Measurements from ENCODE around the gene TCF12.

Gene TCF12

DNA sequence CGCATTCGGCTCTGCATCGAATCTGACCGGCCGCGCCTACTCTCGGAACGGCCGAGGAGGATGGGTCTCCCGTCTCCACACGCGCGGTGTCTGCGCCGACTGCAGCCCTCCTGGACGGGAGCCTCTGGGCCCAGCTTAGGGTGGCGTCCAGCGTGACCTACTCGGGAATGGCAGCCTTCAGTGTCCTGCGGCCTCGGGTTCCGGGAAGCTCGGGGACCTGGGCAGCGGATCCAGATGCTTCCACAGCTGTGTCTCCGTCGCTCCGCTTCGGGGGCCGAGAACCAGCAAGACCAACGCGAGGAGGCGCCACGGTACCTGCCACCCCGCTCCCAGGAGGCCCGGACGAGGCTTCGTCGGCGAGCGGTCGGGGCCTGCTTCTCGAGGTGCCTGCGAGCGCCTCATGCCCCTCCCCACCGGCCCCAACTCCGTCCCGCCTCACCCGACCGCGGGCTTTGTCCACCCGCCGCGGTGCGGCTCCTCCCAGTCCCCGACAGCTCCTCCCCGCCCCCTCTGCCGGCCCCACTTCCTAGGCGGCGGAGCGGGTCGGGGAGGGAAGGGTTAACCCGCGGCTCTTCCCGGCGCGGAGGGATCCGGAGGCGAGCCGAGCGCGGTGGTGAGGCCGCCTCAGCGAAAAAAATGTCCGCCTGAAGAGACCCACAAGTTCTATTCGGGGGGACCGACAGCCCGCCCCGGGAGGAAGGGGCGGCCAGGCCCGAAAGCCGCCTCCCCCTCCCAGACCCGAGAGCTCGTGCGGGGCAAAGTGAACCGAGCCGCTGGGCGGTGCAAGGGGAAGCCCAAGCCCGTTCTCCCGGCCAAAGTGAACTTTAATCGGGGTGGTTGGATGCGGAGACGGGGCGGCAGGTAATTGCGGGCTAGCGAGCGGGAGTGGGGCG lies at the start of gene TCF12:
TCF12 (plus strand) TSS at position 599 of the 893 bp plus-strand sequence. CDS start 1,270 bp downstream, outside the sequence.
- DNase-seq: peak; percentile 92

DNA sequence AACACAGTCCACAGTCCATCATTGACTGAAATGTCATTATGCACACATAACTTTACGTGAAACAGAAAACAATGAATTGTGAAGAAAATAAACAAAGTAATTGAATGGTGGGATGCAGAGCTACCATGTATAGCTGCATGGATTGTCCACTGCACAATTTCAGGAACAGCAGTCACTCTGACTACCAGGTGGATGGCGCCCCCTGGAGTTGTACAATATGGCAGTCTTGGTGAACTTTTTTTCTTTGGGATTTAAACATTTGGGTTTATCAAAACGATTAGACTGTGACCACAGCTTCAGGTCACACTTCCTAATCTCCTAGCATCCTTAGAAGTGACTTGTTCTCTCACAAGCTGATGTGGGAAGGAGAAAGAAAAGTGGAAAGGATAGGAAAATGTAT lies 48.9 kb upstream of the TCF12 start:
- DNase-seq: peak; percentile 38

DNA sequence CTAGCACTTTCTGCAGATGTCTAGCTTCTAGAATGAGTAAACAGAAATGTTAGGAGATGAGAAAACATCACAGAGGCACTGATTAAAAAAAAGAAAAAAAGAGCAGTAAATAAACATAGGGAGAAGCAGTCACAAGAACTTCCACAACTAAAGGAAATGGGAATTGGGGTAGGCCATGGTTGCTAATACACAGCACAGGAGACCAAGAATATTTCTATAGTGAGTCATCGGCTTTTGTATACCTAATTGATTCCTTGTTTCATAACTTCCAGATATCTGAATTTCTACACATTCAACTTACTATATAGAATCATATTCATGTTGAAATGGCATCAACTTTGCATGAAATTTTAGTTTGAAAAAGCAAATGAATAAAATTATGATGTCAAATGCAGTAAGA lies 47.3 kb upstream of the TCF12 start:
- DNase-seq: no peak

DNA sequence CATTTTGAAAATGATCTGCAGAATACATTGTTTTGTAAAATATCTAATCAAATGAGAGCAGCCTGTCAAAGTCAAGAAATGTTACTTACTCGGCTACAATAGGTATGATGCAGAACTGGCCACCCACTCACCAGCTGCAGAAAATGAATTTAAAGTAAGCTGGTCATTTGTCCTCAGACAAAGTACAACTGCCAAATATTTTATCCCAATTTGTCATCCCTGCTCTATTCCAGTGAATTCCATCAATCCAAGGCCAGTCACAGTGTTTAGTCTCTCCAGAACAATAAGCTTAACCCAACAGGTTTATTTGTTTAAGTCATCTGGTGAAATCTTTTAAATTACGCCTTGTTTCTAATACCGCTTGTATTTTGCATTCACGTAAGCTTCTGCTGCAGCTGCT lies 46.6 kb upstream of the TCF12 start:
- no peak for DNase-seq

DNA sequence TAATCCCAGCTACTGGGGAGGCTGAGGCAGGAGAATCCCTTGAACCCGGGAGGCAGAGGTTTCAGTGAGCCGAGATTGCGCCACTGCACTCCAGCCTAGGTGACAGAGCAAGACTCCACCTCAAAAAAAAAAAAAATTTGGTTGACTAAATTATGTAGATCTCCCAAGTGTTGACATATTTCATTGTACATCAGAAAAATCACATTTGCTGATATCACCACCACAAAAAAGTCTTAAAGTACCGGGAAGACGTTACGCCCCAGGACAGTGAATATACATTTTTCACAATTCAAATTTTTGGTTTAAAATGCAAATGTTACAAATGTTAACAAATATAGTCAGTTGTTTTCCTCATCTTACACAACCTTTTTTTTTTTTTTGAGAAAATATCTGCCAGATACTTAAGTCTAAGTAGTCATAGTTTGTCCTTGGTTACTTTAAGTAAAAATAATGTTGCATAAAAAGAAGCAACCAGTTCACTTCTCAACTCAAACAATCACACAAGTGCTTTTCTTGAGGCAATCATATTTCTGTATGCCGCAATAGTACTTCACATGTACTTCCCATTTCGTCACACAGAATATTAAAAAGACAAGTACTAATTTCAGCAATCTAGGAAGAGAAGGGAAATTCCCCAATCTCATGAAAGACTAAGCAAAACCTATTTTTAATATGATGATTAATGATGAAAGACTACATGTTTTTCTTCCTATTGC lies 41.0 kb upstream of the TCF12 start:
- DNase-seq: peak; percentile 98

DNA sequence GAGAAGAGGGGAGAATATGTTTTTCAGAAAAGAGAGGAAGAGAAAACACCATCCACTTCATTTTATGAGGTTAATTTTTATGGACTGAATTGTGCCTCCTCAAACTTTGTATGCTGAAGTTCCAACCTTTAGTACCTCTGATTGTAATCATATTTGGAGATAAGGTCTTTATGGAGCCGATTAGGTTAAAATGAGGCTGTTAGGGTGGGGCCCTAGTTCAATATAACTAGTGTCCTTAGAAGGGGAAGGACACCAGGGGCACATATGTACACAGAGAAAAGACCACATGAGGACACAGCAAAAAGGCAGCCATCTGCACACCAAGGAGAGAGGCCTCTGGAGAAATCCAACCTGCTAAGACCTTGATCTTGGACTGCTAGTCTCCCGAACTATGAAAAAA lies 38.9 kb upstream of the TCF12 start:
- no peak for DNase-seq

DNA sequence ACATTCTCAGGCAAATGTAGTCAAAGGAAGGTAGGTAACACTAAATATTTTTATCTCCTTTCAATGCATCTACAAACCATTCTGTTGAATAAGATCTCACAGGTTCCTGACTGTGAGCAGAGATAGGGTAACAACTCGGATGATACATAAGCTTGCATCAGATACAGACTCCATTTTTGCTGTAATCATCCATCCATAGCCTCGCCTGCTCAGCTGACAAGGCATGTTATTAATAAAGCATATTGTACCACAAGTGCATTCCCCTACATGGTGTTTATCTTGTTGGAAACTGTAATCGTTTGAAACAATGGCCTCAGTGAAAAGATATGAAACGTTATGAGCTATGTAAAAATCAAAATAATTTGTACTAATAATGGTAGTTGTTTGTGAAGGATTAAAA lies 35.4 kb upstream of the TCF12 start:
- no peak for DNase-seq

DNA sequence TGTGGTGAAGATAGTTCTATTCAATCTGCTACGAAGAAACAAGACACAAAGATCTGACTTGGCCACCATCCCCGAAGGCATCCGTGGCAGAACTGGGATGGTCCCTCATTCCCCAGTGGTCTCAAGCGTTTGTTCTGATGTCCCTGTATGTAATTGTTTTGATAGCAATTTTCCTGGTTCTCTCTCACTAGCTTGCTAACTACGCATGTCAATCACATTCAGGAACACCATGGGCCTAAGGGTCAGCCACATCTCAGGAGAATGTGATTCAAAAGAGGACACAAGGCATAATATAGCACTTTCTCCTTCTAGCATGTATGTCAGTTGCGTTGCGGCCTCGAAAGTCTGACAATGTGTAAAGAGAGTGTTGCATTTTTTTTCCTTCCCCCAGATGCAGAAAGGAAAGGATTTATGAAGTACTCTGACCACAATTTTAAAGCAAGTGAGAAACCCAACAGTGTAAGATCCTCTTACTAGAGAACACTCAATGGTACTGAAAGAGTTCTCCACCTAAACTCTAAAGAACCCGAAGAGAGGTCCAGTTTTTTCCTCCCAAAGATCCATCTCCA lies 32.0 kb upstream of the TCF12 start:
- no peak for DNase-seq

DNA sequence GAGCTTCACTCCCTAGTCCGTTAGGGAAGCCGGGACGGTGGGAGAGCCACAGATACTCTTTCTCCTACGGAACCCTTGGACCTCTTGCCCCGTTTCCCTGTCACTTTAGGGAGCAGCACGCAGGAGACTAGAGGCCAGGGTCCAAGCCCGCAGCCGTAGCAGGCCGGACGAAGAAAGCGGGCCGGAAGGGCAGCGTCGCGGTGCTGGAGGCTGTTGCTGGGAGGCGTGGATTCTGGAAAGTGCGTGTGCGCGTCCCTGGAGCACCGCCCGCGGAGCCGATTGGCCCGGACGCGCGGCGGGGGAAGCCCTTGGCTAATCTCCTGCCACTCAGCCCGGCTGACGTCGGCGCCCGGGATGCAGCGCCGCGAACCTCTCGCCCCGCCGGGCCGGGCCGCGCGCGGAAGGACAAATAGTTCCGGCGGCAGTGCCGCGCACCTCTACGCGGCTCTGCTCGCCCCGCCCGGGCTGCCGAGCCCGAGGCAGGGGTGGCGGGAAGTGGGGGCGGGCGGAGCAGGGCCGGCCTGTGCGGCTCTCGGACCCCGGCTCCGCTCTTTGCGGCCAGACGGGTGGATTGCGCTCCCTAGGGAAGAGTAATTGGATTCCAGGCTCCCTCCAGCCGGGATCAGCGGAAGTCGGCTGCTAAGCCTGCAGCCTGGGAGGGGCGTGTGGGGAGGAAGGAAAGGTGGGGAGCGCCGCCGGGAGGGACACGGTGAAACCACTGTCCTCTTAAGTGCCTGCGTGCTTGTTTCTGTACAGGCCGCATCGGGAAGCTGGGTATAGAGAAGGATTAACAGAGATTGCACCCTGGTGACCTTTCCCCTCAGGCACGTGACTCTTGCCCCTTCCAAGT lies 31.3 kb upstream of the TCF12 start:
- DNase-seq: peak; percentile 94

DNA sequence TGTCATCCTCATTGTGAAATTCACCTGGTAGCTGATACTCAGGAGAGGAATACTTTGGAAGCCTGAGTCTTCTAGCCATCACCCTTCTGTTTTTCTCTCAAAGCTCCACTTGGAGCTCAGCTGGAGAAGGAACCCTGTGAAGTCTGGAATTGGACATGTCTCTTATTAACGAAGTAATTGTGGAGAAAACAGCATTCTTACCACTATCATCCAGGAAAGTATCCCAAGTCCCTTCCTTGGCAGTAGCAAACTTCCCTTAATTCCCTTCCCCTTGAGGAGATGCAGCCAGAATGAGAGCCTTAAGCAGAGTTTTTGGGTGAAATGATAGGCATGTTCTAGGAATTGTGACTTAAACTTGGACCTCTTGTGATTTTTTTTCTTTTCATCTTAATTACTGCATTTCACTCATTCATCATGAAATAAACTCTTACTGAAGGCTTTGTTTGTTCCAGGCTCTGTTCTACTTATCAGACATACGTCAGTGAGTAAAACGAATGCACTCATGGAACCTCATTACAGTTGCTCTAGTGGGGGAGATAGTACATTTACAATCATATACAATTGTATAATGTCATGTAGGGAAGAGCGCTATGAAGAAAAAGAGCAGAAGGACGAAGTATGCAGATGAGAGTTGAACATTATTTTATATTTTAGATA lies 30.5 kb upstream of the TCF12 start:
- DNase-seq: no peak

DNA sequence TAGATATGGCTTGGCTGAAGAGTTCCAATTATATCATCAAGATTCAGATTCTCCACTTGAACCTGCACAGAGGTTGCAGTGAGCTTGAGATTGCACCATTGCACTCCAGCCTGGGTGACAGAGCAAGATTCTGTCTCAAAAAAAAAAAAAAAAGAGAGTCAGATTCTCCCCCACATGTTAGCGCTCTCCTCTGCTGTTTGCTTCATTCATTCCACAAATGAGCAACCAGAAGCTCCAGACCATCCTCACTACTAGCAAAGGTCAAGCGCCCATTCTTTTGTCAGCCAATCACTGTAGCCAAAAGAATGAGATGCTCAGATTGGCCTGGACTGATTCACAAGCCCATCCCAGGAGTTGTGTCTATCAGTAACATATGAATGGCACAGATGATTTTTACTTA lies 28.4 kb upstream of the TCF12 start:
- DNase-seq: no peak

DNA sequence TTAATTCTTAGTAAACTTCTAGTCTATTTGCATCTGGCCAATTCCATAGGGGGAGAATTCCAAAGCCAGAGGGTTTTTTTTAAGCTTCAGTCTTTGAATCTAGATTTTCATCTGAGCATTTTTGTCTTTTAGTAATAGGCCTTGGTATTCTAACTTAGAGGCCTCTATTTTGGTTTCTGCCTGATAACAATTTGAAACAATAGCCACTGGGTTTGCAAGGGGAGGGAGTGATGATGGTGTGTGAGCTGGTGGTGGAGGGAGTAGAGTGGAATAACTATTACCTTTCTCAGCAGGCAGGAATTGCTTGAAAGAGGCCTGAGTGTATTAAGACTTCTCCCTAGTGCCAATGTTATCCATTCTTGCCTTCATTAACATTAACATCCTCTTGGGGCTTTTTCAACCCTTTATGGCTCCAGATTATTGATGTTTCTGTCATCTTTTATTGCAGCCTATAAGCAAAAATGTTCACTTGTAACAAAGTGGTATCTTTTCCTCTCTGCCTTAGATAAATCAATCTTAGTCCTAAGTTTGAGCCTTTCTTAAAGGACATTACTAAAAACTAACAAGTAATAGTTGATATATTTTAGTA lies 26.5 kb upstream of the TCF12 start:
- no peak for DNase-seq

DNA sequence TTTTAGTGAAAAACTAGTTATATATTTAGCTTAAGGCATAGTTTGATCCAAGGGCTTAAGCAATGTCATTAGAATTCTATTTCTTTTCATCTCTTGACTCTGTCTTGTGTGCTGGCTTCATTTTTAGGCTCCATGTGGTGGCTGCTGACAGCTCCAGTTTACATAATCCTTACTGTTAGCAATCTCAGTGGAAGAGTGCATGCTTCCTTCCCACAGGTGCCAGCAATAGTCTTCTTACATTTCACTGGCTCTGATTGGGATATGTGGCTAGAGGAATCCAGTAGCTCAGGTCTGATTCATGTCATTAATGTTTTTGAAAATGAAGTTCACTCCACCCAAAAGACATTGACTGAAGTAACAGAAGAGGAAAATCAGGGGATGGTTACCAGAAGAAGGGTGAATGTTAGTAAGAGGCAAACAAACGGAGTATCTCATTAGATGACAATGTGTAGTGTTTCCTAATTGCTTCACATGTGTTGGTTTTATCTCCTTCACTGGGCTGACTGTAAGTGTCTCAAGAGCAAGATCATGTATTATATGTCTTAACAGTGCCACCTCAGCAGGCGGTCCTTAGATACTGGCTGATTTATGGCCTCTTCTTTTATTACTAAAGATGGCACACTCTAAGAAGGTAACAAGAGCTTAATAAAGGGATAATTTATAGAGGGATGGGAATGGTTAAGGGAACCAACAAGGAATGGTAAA lies 25.6 kb upstream of the TCF12 start:
- DNase-seq: no peak

DNA sequence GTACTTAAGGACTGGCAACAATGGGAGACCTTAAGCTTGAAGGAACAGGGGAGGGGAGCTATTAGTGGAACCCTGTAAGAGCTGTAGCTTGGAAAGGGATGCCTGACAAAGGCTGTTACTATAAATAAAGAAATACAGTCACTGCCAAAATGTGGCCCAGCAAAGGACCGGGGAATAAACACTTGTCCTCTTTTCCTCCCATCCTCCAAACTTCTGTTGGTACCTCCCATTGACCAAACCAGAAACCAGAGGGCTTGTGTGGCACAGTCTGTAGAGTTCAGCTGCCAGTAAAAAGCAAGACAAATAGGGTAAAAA lies 25.1 kb upstream of the TCF12 start:
- DNase-seq: no peak

DNA sequence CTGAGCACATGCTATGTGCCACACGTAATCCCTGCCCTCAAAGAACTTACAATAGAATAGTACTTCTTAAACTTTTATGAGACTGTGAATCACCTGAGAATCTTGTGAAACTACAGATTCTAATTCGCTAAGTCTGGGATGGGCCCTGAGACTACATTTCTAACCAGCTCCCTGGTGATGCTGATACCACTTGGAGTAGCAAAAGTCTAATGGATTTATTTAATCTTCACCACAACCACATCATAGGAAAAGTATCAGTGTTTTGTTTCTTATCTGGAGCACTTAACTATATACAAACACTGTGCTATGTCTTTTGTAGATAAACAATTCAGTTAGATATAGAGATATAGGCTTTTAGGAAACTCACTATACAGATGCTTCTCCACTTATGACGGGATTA lies 23.8 kb upstream of the TCF12 start:
- DNase-seq: no peak

DNA sequence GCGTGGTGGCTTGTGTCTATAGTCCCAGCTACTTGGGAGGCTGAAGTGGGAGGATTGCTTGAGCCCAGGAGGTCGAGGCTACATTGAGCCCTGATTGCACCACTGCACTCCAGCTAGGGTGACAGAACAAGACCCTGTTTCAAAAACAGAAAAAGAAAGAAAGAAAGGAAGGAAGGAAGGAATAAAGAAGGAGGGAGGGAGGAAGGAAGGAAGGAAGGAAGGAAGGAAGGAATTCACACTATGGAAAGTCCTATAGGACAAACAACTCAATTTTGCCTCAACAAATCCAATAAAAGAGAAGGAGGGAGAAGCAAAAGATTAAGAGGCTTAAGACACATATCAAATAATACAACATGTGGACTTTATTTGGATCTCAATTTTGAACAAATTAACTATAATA lies 16.5 kb upstream of the TCF12 start:
- DNase-seq: no peak

DNA sequence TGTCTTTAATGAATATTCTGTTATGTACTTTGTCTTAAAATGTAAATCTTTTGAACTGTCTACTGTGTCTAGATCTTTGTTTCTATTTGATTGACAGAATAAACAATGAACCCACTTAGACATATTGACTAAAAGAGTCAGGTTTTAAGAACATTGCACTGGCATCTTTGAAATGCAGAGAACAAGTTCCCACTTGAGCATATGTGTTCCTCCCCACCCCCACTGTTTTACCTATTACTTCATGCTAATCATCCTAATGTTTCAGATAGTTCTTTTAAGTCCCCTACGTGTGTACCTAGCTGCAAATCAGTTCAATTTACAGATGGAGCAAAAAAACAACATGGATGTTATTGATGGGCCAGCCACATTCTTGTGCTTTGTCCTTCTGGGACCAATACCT lies 11.7 kb upstream of the TCF12 start:
- DNase-seq: no peak

DNA sequence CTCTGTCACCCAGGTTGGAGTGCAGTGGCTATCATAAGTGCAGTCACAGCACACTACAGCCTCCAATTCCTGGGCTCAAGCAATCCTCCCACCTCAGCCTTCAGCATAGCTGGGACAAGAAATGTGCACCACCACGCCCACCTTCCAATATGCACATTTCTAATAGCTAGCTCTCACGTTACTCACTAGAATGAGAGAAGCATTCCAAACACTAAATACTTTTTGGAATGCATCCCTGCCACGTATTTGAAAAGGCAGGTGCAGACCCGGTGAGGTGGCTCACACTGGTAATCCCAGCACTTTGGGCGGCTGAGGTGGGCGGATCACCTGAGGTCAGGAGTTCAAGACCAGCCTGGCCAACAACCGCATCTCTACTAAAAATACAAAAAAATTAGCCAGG lies 7.6 kb upstream of the TCF12 start:
- DNase-seq: no peak

DNA sequence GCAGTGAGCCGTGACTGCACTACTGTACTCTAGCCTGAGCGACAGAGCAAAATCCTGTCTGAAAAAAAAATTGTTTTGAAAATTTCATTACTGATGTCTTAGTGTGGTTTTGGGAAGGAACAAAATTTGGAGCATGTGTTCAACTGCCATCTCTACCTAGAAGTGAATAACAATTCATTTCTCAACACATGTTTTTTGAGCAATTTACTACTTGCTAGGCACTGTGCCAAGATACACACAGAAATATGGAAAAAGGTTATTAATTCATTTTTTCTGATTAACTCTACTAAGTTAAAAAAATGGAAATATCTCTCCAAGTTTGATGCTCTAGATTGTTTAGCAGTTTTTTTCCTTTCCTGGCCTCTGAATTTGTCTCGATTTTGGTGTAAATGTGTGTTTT lies 5.2 kb upstream of the TCF12 start:
- no peak for DNase-seq

DNA sequence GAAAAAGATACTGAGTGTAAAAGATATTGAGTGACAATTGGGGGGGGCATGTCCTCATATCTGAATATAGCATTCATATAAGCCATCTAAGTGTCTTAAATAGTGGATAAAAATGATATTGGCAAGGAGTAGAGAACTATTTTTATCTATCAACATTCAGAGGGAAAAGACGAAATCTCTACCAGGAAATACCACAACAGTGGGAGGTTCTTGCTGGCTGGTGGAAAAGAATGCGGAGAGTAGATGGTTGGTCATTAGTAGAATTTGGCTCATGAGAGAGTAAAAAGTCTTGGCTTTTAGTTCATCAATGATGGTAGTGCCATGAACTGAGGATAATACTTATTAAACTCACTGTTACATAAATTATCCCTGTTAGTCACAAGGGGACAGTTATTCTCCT lies 4.8 kb upstream of the TCF12 start:
- DNase-seq: no peak

DNA sequence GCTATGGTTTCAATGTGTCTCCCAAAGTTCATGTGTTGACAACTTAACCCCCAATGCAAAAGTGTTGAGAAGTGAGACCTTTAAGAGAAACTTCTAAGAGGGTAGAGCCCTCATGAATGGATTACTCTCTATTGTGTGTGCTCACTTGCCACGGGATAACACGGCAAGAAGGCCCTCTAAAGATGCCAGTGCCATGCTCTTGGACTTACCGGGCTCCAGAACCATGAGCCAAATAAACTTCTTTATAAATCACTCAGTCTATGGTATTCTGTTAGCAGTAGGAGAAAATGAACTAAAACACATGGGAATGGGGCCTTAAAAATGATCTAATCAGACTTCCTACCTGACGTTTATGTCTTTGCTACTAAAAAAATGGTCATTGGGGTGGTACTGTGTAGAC lies 2.6 kb upstream of the TCF12 start:
- no peak for DNase-seq

Data from inflammatory macrophage treated with lipopolysaccharide for 4 hours (primary cell).